K562 (cell line): Measurements from ENCODE around the gene SLC25A53. TPM values are rescaled to one million over a fixed set of nuclear protein-coding genes. Genes with fewer than 3 reads are reported as not detected.
A peak's percentile ranks its signal among the peaks of the same experiment; 100 is the strongest.

Source experiments
- CREB1 ChIP-seq, 2 experiments: sonication (generic) in 1 of 2; formaldehyde crosslinking in 1 of 2; IDR thresholded peaks; 2 replicates each; pipeline versions ENCODE4 v1.6.1 to v1.8.0; 2012 to 2022; ENCODE audit warnings: inconsistent platforms in 1 of 2, mild to moderate bottlenecking in 1 of 2, missing genetic modification reagents in 1 of 2, moderate library complexity in 1 of 2
- ID3 ChIP-seq, 2 experiments: fragments of 250-450 bp in 1 of 2; fragments of 450-650 bp in 1 of 2; sonication (Bioruptor Pico) in 1 of 2; IDR thresholded peaks; 2 replicates each; pipeline versions ENCODE4 v1.6.1 to v1.8.0; 2016 to 2021; ENCODE audit warnings: mild to moderate bottlenecking in 2 of 2, moderate library complexity in 2 of 2, missing compliant biosample characterization in 1 of 2, missing genetic modification characterization in 1 of 2
- IRF1 ChIP-seq: sonication (generic); formaldehyde crosslinking; IDR thresholded peaks from 2 replicates; pipeline ENCODE4 v1.8.0; 2022; ENCODE audit warnings: missing genetic modification reagents, mild to moderate bottlenecking, borderline replicate concordance
- MAFK ChIP-seq: IDR thresholded peaks from 2 replicates; pipeline ENCODE4 v1.6.1; 2011; ENCODE audit warnings: low read length, improper control_type of control experiment
- POLR2AphosphoS2 ChIP-seq: IDR thresholded peaks from 2 replicates; pipeline ENCODE4 v1.6.1; 2012; ENCODE audit warnings: low read length, improper control_type of control experiment
- PURB ChIP-seq: sonication (generic); formaldehyde crosslinking; IDR thresholded peaks from 2 replicates; pipeline ENCODE4 v1.9.0; 2021; ENCODE audit warnings: low read depth, mild to moderate bottlenecking, missing genetic modification reagents
- RBM22 ChIP-seq: fragments of 200-400 bp; formaldehyde crosslinking; IDR thresholded peaks from 2 replicates; pipeline ENCODE4 v1.6.1; 2018; ENCODE audit warnings: low read length, low read depth; ENCODE audit not compliant: poor library complexity, severe bottlenecking
- RHOXF2B ChIP-seq: fragments of 250-450 bp; sonication (Bioruptor Pico); conservative IDR thresholded peaks from 2 replicates; pipeline ENCODE4 v1.5.1; 2021
- SIN3B ChIP-seq: fragments of 450-650 bp; IDR thresholded peaks from 2 replicates; pipeline ENCODE4 v1.6.1; 2017; ENCODE audit warnings: low read depth, mild to moderate bottlenecking, moderate library complexity
- SMAD2 ChIP-seq: fragments of 150-350 bp; IDR thresholded peaks from 2 replicates; pipeline ENCODE4 v1.6.1; 2014; ENCODE audit warnings: low read depth, mild to moderate bottlenecking, low read length
- SMARCE1 ChIP-seq: fragments of 450-650 bp; IDR thresholded peaks from 2 replicates; pipeline ENCODE4 v1.7.1; 2016; ENCODE audit warnings: mild to moderate bottlenecking
- U2AF1 ChIP-seq: fragments of 200-400 bp; formaldehyde crosslinking; optimal IDR thresholded peaks from 2 replicates; pipeline ENCODE3; 2017; ENCODE audit warnings: mild to moderate bottlenecking, low read depth, low read length, moderate library complexity
- YBX1 ChIP-seq: fragments of 450-650 bp; IDR thresholded peaks from 2 replicates; pipeline ENCODE4 v1.7.1; 2016; ENCODE audit warnings: mild to moderate bottlenecking
- ZBTB34 ChIP-seq: fragments of 250-450 bp; sonication (Bioruptor Pico); IDR thresholded peaks from 2 replicates; pipeline ENCODE4 v1.8.0; 2021; ENCODE audit warnings: mild to moderate bottlenecking, moderate library complexity
- ZFP91 ChIP-seq: sonication (generic); formaldehyde crosslinking; IDR thresholded peaks from 2 replicates; pipeline ENCODE4 v1.8.0; 2022; ENCODE audit warnings: mild to moderate bottlenecking, missing genetic modification reagents
- ZFX ChIP-seq: sonication (generic); formaldehyde crosslinking; IDR thresholded peaks from 2 replicates; pipeline ENCODE4 v1.8.0; 2022; ENCODE audit warnings: mild to moderate bottlenecking, missing genetic modification reagents, moderate library complexity
- ZNF197 ChIP-seq: fragments of 200-800 bp; sonication (Bioruptor generic); IDR thresholded peaks from 2 replicates; pipeline ENCODE4 v1.6.1; 2016; ENCODE audit warnings: low read depth, missing genetic modification characterization, missing compliant biosample characterization
- ZNF584 ChIP-seq: fragments of 200-800 bp; sonication (Bioruptor generic); IDR thresholded peaks from 2 replicates; pipeline ENCODE4 v1.6.1; 2016; ENCODE audit warnings: low read depth, mild to moderate bottlenecking, missing genetic modification characterization, missing compliant biosample characterization
- polyA plus RNA-seq, 8 experiments: library from polyadenylated mRNA; depleted of rRNA in 4 of 8; stranded (reverse) in 5 of 8; unstranded in 3 of 8; fragments of >200 nt; fragmentation: Nextera tagmentation in 2 of 8; fragmentation: Illumina TruSeq in 1 of 8; extraction: Ambion mirVana in 2 of 8; extraction: Trizol in 1 of 8; gene quantifications; 2 replicates each; pipeline versions ENCODE4 v1.2.1 to v1.2.3, GENCODE V29; 2011 to 2014; ENCODE audit warnings: inconsistent platforms in 1 of 8, missing spikeins in 1 of 8
- total RNA-seq, 7 experiments: library from RNA; depleted of rRNA in 6 of 7; stranded (reverse); fragments of >200 nt in 6 of 7; fragmentation: Illumina TruSeq in 2 of 7; extraction: Trizol in 2 of 7; gene quantifications; 2 replicates each; pipeline versions ENCODE4 v1.2.1 to v1.2.3, GENCODE V29; 2011 to 2021; ENCODE audit warnings: low replicate concordance in 1 of 7

SLC25A53 gene
- total and polyA plus RNA-seq, 9 of the 15 experiments (the other 6 are each of a cell fraction or from before 2014, with no cell fraction given), result 2.4 to 8.6 (median 5.6) TPM

- TF ChIP-seq ZBTB34 (CRISPR knock-in tag) (no peak), POLR2AphosphoS2 (no peak; the same call in 1 of the 2 replicates), YBX1 (no peak), CREB1 (IDR thresholded peaks at IDR 0.05) (peak; percentile 45; the same call in 1 of the 2 replicates), CREB1 (CRISPR knock-in tag; IDR thresholded peaks at IDR 0.05) (peak; percentile 40; the same call in 1 of the 2 replicates), ZNF584 (no peak), ID3 (CRISPR knock-in tag; IDR thresholded peaks at IDR 0.05) (no peak), ID3 (tag; IDR thresholded peaks at IDR 0.05) (no peak), PURB (CRISPR knock-in tag) (no peak), ZFP91 (CRISPR knock-in tag) (no peak), SMARCE1 (no peak), SMAD2 (no peak), ZFX (CRISPR knock-in tag) (peak; percentile 87), MAFK (no peak), U2AF1 (no peak), ZNF197 (CRISPR knock-in tag) (no peak), SIN3B (peak; percentile 60; the same call in 1 of the 2 replicates), RHOXF2B (CRISPR knock-in tag) (no peak), IRF1 (CRISPR knock-in tag) (no peak), RBM22 (no peak)
Measured at GRCh38 chrX:104165894-104166734, 9.3 kb upstream of the SLC25A53 start, which contains the start of gene FAM199X (continued).
